Gastroesophageal sphincter (tissue), 4 donors: ENCODE results near the gene PACRG. TPM values are rescaled to one million over a fixed set of nuclear protein-coding genes. Genes with fewer than 3 reads are reported as not detected.

Source experiments
- ATAC-seq: fragments of 150-250 bp; one replicate; pipeline ENCODE4 v1.9.1; 2016; ENCODE audit warnings: mild to moderate bottlenecking, moderate library complexity
- H3K27ac ChIP-seq, 4 donors: fragments of 200-600 bp; sonication (generic) in 3 of 4; 1 replicate in 3 of 4; 2 replicates in 1 of 4; pipeline ENCODE4 v1.5.1; 2016 to 2019
- H3K27me3 ChIP-seq: fragments of 200-600 bp; sonication (generic); one replicate; pipeline ENCODE4 v1.5.1; 2019
- H3K36me3 ChIP-seq, 2 donors: fragments of 200-600 bp; sonication (generic); one replicate each; pipeline ENCODE4 v1.5.1; 2019; ENCODE audit warnings: control low read depth in 1 of 2
- H3K4me1 ChIP-seq, 3 donors: fragments of 200-600 bp; sonication (generic); 1 replicate in 2 of 3; 2 replicates in 1 of 3; pipeline ENCODE4 v1.5.1; 2016 to 2019; ENCODE audit warnings: control low read depth in 2 of 3
- H3K4me3 ChIP-seq, 2 donors: fragments of 200-600 bp; sonication (generic); one replicate each; pipeline ENCODE4 v1.5.1; 2019; ENCODE audit warnings: mild to moderate bottlenecking in 1 of 2, moderate library complexity in 1 of 2
- H3K9me3 ChIP-seq, 3 donors: fragments of 200-600 bp; sonication (generic); one replicate each; pipeline ENCODE4 v1.5.1; 2017 to 2019; ENCODE audit warnings: control low read depth in 2 of 3
- EP300 ChIP-seq: sonication (generic); formaldehyde crosslinking; IDR thresholded peaks from one replicate; pipeline ENCODE4 v1.6.1; 2017; ENCODE audit warnings: antibody characterized with exemption, mild to moderate bottlenecking
- POLR2A ChIP-seq, 2 donors: fragments of 450-650 bp; IDR thresholded peaks; one replicate each; pipeline ENCODE4 v1.6.1; 2017; ENCODE audit warnings: antibody characterized with exemption in 2 of 2, mild to moderate bottlenecking in 2 of 2, moderate library complexity in 1 of 2
- POLR2AphosphoS5 ChIP-seq: sonication (generic); formaldehyde crosslinking; IDR thresholded peaks from one replicate; pipeline ENCODE4 v1.6.1; 2017; ENCODE audit warnings: antibody characterized with exemption
- WGBS, 2 donors: methylation state at CpG; one replicate each; pipeline ENCODE4 v1.1.5; 2018; ENCODE audit warnings: low coverage in 1 of 2; 5-methylcytosine and 5-hydroxymethylcytosine counted together
- total RNA-seq, 4 donors: library from RNA; depleted of rRNA; stranded (reverse); fragments of >200 nt; gene quantifications; one replicate each; pipeline ENCODE4 v1.1.0, GENCODE V29; 2016
- TF ChIP-seq, protein P1 (sequence below), 4 experiments: fragments of 200-600 bp in 2 of 4; fragments of 450-650 bp in 2 of 4; sonication (generic) in 1 of 4; IDR thresholded peaks; one replicate each; pipeline ENCODE4 v1.5.1; 2017 to 2019; ENCODE audit warnings: antibody characterized with exemption in 4 of 4, mild to moderate bottlenecking in 2 of 4, moderate library complexity in 2 of 4

PACRG gene
- total RNA-seq, 4 donors from 2014 or later, result 1.0 to 7.0 TPM; not detected in 2

DNA sequence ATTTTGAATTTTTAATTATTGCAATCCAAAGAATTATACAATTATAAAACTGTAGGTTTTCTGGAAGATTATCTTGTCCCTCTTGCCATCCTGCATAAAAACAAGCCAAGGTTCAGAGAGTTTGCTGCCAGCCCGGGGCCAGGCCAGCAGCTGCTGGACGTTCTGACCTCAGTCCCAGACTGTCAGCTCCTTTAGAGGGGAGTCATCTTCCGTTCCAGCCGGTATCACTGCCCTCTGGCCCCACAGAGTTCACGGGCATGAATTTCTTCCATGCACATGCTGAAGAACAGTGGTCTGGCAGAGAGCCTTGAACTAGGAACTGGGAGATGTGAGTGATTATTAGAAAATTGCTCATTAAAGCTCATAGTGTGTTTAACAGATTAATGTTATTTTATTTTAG is 556.4 kb downstream of the PACRG start:
- no peaks in the 10 kb centered on the region for H3K4me1 ChIP-seq
- H3K27me3 ChIP-seq, result no peaks in the 10 kb centered on the region
- H3K9me3 ChIP-seq, result no peaks in the 10 kb centered on the region
- H3K27ac ChIP-seq, result no peak overlapping the region
- no peak overlapping the region for H3K4me3 ChIP-seq
- ATAC-seq, result no peak
- TF ChIP-seq POLR2AphosphoS5 (no peak), POLR2A (IDR thresholded peaks at IDR 0.05) (no peak), EP300 (no peak)
- TF ChIP-seq, protein P1, sequence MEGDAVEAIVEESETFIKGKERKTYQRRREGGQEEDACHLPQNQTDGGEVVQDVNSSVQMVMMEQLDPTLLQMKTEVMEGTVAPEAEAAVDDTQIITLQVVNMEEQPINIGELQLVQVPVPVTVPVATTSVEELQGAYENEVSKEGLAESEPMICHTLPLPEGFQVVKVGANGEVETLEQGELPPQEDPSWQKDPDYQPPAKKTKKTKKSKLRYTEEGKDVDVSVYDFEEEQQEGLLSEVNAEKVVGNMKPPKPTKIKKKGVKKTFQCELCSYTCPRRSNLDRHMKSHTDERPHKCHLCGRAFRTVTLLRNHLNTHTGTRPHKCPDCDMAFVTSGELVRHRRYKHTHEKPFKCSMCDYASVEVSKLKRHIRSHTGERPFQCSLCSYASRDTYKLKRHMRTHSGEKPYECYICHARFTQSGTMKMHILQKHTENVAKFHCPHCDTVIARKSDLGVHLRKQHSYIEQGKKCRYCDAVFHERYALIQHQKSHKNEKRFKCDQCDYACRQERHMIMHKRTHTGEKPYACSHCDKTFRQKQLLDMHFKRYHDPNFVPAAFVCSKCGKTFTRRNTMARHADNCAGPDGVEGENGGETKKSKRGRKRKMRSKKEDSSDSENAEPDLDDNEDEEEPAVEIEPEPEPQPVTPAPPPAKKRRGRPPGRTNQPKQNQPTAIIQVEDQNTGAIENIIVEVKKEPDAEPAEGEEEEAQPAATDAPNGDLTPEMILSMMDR (IDR thresholded peaks at IDR 0.05), result no peak
- no peaks in the 10 kb centered on the region for H3K36me3 ChIP-seq
- 46 to 59% methylated on average over 3 to 4 of the region's 5 CpGs for WGBS, 2 donors

DNA sequence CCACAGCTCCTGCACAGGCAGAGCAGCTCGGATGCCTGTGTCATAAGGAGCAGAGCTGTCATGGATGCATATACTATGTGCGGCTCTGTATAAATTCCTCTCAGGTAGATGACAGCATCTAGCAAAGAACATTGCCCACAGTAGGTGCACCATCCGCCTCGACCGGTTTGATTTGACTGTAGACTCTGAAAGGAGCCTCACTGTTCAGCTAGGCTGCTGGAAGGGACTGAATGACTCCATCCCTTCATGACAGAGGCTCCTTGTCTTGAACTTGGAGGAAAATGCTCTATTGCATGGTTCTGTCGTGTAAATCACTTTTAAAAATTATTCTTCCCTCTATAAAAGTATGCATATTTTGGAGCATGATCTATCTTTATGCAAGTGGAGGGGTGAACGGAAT is 557.9 kb downstream of the PACRG start:
- H3K36me3 ChIP-seq, result no peaks in the 10 kb centered on the region
- H3K27ac ChIP-seq, result no peak overlapping the region

DNA sequence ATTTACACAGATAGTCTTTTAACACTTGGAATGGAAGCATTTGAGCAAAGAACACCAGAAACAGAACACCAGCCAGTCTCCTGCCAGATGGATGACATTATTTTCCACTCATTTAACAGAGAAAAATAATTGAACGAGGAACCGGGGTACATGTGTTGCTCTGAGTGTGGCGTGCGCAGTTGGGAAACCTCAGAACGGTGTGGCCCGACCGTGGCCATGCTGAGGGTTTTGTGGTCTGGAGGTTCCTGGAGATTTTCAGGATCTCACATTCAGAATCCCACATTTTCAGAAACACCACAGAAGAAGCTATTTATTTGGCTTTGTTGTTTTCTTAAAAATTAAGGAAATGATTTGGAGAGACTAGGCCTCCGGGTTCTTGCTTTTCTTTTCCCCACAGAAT is 559.9 kb downstream of the PACRG start:
- no peaks in the 10 kb centered on the region for H3K9me3 ChIP-seq
- no peak overlapping the region for H3K4me3 ChIP-seq
- TF ChIP-seq POLR2AphosphoS5 (no peak), EP300 (no peak), POLR2A (IDR thresholded peaks at IDR 0.05) (no peak)
- TF ChIP-seq, protein P1 (IDR thresholded peaks at IDR 0.05), result no peak
- no peaks in the 10 kb centered on the region for H3K4me1 ChIP-seq
- no peaks in the 10 kb centered on the region for H3K36me3 ChIP-seq
- no peak for ATAC-seq
- H3K27me3 ChIP-seq, result no peaks in the 10 kb centered on the region
- no peak overlapping the region for H3K27ac ChIP-seq
- 88 to 100% methylated on average over 1 of the region's 8 CpGs for WGBS, 2 donors

More for the DNA sequence above, 557.9 kb downstream of the PACRG start:
- ATAC-seq, result no peak
- 60 to 74% methylated on average over 4 to 6 of the region's 7 CpGs for WGBS, 2 donors
- Histone ChIP-seq H3K4me1 (no peaks in the 10 kb centered on the region), H3K9me3 (no peaks in the 10 kb centered on the region), H3K27me3 (no peaks in the 10 kb centered on the region), H3K4me3 (no peak overlapping the region)
- no peak for TF ChIP-seq POLR2A (IDR thresholded peaks at IDR 0.05)
- TF ChIP-seq, protein P1 (IDR thresholded peaks at IDR 0.05), result no peak
- TF ChIP-seq EP300, result no peak
- TF ChIP-seq POLR2AphosphoS5, result no peak

DNA sequence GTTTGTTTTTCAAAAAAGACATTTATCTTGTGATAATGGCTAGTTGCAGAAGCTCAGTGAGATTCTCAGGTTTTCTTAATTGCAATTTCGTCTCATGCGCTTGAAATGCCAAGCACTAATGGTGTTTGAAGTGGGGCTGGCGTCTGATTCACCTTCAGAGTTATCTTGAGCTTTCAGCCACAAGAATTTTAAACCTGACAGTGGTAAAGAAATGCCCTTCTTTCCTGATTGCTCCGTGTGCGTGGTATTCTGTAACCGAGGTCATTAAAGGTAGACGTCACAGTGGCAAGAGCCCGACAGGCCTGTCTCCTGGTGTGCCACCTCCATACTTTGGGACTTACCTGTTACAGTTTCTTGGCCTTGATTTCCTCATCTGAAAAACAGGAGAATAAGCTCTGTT is 560.3 kb downstream of the PACRG start:
- TF ChIP-seq POLR2A (IDR thresholded peaks at IDR 0.05) (no peak), POLR2AphosphoS5 (no peak), EP300 (no peak)
- TF ChIP-seq, protein P1 (IDR thresholded peaks at IDR 0.05), result no peak
- Histone ChIP-seq H3K4me1 (no peaks in the 10 kb centered on the region), H3K36me3 (no peaks in the 10 kb centered on the region), H3K27me3 (no peaks in the 10 kb centered on the region), H3K27ac (no peak overlapping the region), H3K9me3 (no peaks in the 10 kb centered on the region), H3K4me3 (no peak overlapping the region)
- no peak for ATAC-seq
- WGBS, 2 donors, result 93 to 96% methylated on average over 6 to 8 of the region's 8 CpGs

DNA sequence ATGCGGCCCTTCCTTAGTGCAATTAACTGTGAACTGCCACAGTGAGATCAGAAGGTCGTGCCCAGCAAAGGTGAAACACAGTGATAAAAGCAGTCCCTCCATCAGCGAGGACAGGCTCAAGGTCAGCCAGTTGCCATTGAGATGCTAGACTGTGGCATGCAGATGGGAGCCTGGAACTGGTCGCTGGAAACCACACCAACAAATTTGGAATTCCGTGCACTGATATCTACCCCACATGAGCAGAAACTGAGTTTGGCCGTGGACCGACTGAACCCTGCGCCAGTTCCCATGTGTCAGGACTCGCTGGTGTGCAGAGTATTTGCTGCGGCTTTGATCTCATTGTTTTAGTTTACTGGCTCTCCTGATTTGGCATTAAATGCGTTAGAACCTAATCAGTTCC is 561.1 kb downstream of the PACRG start:
- Histone ChIP-seq H3K4me1 (no peaks in the 10 kb centered on the region), H3K9me3 (no peaks in the 10 kb centered on the region), H3K27ac (no peak overlapping the region), H3K36me3 (no peaks in the 10 kb centered on the region), H3K4me3 (no peak overlapping the region), H3K27me3 (no peaks in the 10 kb centered on the region)
- no peak for ATAC-seq
- no peak for TF ChIP-seq POLR2A (IDR thresholded peaks at IDR 0.05)
- TF ChIP-seq EP300, result no peak
- TF ChIP-seq, protein P1 (IDR thresholded peaks at IDR 0.05), result no peak
- TF ChIP-seq POLR2AphosphoS5, result no peak
- 91 to 96% methylated on average over 7 to 11 of the region's 11 CpGs for WGBS, 2 donors
